NCI-H524 (cell line): Measurements from ENCODE around the gene GMDS.

Source experiments
- DNase-seq, 2 experiments: peaks; one replicate each; lab custom pipeline; 2025; lab: John Stamatoyannopoulos, UW

GMDS gene

DNA sequence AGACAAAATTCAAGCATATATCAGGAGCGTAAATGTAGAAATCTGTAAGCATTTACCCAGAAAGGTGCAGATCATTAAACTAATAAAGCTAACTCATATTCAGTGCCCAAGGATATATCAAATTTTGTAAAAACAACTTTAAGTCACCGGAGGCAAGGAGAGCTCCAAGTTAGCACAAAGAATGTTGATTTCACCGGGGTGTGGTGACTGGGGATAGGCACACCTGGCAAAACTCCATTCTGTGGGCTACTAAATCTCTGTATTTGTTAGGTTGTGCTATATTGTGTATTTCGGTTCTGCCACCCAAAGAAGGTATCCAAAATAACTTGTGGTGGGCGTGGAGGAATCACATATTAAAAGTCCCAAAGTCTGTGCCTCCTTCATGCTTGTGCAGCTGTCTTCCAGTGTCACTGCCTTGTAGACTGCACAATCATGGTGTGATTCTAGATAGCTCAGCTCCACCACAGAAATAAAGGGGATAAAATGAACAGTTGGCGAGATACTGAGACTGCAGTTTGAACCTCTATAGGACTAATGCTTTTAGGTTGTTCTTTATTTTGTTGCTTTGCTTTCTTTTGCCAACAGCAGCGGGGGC is 111.6 kb downstream of the GMDS start:
- no peak for DNase-seq

DNA sequence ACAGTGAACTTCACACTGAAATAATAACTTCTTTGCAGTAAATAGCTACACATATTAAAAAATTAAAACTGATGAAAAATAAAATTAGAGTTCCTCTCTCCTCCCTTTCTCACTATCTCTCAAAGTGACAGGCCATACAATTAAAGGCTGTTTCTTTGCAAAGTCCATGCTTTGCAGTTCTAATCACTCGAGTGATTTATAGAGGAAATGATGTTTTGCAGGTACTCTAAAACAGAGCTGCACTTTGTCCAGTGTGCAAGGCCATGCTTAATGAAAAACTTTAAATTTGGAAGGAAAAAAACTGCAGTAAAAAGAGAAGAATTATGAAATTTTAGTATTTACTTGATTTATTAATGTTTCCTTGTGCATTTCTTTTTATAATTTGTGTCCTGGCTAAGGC is 112.5 kb downstream of the GMDS start:
- DNase-seq: no peak

DNA sequence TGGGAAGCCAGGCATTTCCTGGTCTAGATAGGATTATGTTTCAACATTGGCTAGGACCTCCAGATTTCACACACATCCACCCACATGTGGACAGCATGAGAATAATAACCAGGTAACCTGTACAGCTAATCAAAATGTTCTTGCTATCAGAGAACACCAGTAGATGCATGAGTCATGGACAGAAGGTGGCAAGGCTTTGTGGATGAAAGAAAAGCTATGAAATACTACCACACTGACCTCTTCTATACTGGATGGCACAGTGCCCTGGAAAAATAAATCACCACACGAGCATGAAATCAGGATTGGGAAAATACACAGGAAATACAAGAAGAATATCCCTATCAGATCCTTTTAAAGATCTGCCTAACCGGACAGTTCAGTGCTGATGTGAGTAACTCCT is 113.0 kb downstream of the GMDS start:
- DNase-seq: no peak

DNA sequence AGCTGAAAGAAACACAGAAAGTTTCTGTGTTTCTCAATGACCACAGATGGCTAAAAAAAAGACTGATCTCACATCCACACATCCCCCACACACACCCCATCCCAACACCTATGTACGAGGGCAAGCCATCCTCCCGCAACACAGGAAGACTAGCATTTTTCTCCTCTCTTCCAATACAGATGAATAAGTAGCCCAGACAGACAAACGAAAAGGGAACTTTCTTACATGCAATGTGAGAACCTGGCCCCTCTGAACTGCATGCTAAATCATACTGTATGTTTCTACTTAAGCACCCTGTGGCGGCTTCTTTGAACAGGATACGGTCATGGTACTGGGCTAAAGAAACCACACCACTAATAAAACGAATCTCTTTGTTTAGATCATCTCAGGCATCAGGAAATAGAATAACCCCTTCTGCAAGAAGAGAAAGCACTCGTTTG is 116.2 kb downstream of the GMDS start:
- DNase-seq: no peak

DNA sequence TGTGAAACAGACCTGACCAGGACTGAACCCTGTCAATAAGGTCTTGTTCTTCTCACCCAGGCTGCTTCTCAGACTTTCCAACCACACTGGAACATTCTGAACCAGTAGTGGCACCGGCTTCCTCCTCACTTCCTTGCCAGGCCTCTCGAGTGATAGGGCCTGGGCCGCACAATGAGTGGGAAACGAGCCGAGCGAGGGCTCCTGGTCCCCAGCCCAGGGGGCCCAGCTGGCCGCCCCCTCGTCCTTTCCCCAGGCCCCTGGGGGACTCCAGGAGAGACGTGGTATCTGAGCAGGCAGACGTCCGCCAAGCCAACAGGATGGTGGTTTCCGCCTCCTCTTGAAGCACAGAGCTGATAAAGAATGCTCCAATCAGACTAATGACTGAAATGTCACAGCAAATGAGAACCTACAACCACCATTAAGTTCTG is 117.9 kb downstream of the GMDS start:
- no peak for DNase-seq

DNA sequence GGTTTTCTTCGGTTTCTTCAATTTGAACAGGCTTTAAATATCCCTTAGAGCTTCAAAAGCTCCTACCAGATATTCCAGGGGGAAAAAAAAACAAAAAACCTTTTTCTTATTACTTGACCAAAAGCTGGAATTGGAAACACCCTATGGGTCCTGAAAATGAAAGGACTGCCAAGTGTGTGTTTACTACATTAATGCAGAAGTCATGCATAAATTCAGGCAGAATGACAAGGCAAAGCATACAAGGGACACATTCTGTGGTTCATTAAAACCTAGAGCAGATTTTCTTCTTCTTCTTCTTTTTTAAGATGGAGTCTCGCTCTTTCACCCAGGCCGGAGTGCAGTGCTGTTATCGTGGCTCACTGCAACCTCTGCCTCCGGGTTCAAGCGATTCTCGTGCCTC is 119.1 kb downstream of the GMDS start:
- DNase-seq: no peak

DNA sequence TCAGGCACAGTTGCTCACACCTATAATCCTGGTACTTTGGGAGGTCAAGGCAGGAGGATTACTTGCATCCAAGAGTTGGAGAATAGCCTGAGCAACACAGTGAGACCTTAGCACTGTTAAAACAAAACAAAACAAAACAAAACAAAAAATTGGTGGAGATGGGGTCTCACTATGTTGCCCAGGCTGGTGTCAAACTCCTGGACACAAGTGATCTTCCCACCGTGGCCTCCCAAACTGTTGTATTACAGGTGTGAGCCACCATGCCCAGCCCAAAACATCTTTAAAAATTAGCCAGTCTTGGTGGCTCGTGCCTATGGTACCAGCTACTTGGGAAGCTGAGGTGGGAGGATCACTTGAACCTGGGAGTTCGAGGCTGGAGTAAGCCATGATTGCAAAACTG is 120.2 kb downstream of the GMDS start:
- DNase-seq: no peak

DNA sequence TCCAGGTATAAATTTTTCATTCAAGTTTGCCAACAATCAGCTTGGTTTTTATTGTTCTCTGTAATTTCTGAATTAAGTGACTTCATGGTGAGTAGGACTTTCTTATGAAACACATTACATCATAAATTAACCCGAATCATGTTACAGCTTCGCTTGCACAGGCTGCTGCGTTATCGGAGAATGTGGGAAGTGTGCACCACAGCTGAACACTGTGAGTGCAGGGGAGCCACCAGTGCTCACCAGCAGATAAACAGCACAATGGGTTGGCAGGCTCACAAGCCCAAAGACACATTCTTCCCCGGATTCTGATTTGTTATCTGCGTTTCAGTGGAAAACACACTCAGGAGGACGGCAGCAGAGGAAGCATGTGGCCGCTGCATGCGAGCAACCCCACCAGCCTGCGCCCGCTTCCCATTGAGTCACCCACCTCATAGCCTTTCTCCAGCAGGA is 121.1 kb downstream of the GMDS start:
- DNase-seq: no peak

DNA sequence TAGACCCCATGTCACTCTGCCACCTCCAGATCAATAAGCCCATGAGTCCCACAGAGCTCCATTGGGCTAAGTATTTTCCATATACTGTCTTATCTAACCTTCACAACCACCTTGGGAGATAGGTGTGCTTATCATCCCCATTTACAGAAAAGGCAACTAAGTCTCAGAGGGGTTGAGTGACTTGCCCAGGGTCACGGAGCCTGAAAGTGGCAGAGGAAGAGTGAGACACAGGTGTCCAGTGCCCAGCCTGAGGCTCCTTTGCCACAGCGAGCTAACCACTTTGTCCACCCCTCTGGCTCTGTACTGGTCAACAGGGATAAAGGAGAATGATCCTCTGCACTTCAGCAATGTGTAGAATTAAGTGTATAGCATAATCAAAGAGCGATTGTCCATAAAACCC is 124.5 kb downstream of the GMDS start:
- no peak for DNase-seq

DNA sequence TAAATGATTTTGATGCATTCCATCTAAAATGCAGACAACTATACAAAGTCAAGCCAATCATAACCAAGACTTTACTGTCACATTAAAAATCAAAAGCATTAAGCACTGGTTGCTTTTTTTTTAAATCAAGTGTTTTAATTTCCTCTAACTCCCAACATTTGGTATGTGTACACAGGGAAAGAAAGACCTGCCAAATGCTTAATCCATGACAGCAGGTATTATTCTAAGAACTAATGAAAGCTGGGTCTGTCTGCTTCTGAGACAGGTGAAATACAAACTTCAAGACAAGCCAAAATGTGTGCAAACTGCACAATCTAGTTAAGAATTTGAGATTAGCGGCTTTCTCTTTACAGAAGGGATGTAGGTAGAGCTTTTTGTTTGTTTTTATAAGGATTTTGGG is 126.1 kb downstream of the GMDS start:
- no peak for DNase-seq

DNA sequence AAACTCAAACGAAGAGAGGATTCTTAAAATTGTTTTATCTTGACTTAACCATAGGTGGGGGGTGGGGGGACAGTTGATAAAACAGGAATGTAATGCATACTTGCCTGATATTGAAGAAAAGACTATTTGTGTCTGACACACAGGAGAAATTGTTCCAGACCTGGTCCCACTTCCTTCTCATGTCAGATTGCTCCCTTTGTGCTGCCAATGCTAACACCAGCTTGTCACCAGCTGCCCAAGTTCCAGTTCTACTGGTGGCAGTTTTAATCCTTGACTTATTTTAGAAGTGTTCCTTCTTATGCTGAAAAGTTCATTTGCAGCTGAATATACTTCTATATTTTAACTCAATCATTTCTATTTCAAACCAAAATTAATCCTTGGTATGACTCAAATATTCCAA is 127.3 kb downstream of the GMDS start:
- no peak for DNase-seq

DNA sequence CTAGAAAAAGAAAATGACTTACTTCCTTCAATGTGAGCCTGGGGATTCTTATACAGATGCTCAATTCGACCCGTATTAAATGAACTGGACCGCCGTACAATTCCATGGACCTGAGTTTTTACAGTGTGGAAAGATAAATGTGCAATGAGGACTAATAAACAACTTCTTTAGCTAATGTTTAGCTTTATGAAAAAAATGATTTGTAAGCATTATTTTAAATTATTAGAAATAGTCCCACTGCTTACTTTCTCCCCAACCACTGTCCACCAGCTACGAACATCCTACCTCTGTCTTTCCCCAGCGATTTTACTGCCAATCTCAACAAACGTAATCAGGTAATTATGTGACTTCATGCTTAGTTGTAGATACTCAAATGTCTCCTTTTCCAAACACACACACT is 128.0 kb downstream of the GMDS start:
- no peak for DNase-seq

DNA sequence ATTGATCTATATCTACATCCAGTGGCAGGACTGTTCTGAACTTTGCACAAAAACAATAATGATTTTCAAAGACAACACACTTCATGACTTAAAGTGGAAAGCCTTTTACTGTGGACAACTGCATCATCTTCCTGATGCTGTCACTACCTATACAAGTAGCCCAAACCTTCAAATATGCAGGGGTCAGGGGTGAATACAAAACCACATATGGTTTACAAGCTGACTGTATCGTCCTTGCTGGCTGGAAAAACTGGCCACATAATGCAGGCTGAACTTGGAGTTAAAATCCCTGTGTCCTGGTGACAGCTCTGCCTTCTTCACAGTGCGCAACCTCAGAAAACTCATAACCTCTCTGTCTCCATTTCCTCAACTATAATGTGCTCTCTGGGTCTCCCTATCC is 128.9 kb downstream of the GMDS start:
- DNase-seq: no peak

DNA sequence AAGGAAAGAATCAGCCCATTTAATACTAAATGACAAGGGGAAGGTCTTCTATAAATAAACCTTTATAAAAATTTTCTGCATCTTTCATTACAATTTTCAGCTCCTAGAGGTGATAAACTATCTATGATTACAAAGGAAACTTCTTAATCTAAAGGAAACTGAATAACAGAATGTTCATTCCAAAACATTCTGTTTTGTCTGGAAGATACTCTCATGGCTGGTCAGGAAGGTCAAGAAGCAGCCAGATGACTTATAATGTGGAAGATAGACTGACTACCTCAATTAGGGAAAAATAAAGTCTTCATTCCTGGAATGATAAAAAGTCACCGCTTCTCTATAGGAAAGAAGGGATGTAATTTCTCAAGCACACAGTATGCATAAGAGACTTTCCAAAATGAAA is 131.3 kb downstream of the GMDS start:
- no peak for DNase-seq

DNA sequence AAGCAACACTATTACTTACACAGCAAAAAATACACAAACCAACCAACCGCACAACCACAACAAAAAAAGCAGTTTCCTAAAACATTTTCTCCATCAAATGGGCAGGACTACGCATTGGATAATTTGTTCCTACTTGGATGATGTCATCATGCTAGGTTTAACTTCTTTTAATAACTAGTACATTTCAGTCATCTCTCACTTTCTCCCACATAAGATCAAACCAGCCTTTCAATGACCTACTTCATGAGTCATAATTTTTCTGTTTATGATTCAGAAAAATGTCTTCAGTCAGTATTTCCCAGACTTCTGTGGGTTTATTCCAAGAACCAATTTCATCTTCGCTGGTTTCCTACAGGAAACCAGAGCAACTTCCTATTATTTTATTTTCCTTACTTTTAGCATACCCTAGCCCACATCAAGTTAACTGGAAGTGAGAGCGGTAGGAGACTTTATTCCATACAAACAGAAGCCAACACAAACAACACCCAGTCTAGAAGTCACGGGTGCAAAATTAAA is 134.2 kb downstream of the GMDS start:
- DNase-seq: no peak

DNA sequence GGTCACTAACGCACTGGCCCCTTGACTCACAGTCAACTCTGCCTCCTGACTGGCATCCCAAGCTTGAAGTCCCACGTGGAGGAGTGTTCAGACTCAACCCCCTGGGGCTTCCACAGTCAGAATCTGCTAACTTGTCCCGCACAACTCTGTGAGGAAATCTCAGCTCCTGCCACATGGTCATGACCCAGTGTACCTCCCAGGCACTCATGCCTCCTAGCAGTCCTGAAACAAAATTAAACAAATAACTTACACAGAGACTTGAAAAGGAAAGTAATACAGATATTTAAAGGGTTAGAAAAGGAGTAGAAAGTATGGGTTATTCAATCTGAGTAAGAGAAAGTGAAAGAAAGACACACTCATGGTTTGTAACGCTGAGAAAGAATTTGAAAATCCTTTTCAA is 134.9 kb downstream of the GMDS start:
- DNase-seq: no peak

DNA sequence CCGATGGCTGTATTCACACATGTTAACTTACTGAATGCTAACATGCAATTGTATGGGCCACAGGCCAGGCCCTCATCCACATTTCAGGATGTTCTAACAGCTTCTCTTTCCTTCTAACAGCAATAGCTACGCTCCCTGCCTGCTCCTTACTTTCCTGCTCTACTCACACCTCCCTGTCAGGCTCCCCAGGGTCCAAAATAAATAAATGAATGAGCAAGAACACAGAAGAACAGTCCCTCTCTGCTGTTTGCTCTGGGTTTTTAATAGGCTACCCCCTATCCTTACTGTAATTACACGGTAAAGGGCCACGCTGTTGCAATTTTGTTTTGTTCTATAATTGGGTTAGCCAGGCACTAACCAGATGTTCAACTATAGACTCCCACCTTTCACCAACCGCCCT is 135.6 kb downstream of the GMDS start:
- peak in 1 of 2 experiments; percentile 6 for DNase-seq

DNA sequence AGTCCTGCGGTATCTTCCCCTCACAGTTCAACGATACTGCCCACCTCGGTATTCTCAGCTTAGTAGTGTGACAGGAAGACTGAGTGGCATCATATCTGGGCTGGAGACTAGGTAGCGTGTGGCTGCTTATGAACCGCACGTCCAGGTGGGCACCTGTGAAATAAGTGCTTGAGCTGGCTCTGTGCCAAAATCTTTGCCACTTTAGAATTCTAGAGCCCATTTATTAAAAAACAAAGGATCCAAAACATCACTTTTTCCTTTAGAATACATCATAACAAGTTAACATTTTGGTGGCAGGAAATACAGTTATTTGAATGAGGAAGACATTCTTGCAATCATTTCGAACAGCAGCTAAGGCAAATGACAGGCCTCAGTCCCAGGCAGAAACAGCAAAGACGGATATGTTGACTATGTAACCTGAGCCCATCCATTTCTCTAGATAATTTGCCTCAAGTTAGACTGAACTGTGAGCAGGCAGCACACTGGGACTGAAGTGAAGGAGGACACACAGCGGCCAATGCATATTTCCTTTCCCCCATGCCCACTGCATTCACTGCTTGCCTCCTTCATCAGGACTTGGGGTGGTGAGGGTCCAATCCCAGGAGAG is 136.6 kb downstream of the GMDS start:
- peak; percentile 3 to 59 for DNase-seq

DNA sequence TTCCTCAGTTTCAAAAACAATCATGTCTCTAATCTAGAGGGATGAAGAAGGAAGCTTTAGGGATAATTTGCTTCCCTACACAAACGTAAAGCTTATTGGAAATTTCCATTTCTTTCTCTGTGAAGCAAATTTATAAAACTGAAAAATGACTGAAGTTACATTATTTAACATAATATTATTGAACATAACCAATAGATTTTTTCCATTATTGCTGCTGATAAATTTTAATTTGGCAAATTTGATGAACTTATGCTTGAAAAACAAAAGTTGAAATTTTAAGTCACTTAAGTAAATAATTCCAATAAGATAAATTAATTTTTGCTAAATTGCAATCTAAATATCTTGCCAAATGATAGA is 140.9 kb downstream of the GMDS start:
- no peak for DNase-seq

DNA sequence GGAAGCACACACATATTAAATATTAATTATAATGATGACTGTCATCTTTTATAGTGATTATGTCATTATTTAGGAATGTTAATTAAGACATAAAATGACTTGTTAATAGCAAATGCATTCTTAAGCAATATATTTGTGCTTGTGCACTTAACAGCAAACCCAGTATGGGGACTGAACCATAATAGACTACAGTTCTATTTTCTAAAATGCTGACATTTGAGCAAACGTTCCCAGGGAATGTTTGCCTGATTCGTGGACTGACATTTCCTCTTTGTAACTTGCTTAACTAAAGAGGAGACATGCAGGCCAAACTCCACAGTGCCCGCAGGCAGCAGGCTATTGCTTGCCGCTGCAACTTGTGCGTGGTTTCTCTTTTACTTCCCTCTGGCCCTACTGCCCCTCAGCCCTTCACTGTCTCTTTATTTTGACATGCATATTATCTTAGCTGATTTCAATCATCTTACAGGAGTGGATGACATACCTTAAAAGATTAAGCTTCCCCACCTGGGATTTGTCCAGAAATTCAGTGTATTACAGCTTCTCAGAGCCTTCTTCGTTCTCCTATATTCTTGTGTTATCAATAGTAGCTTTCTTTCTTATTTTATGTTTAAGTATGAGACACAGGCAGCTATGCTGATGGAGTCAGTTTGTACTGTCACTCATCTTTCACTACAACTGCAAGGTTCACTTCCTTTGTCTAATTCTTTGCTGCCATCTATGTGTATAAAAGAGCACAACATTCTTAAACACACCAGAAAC is 141.5 kb downstream of the GMDS start:
- DNase-seq: peak; percentile 2 to 56

DNA sequence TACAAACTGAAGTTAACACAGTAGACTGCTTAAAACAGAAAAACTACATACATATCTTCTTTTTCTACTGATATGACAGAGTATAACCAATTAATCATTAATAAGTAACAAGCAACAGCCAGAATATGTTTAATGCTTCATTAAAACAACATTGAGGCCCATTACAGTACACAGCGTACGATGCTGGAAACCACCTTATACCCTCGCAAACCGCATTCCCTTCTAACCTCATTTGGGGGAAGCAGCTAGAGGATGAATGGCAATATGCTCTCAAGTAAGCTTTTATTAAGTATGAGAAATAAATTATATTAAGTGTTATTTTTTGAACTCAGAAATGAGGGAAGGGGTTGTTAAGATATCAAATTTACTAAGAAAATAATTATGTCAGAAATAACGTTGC is 142.4 kb downstream of the GMDS start:
- no peak for DNase-seq

DNA sequence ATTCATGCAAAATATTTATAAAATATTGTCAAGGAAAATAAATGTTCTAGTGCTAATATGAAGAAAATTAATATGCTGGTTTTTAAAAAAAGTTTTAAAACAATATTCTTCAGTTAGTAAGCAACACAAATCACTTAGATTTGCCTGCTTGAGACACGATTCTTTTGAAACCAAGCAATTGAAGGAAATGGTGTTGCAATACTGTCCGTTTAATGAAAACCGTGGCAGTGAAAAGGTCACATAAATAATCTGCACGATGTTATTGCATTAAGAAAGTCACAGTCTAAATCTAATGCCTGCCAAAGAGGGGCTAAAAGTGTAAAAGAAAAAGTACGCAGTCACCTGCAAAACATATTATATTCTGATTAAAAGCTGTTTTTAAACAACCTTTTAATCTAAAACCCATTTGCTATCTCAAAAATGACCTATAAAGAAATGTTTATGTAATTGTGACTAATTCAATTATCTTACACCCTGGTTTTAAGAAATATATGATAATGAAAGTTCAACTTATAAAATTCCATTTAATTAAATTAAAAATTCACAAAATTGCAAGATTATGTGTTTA is 143.0 kb downstream of the GMDS start:
- no peak for DNase-seq

DNA sequence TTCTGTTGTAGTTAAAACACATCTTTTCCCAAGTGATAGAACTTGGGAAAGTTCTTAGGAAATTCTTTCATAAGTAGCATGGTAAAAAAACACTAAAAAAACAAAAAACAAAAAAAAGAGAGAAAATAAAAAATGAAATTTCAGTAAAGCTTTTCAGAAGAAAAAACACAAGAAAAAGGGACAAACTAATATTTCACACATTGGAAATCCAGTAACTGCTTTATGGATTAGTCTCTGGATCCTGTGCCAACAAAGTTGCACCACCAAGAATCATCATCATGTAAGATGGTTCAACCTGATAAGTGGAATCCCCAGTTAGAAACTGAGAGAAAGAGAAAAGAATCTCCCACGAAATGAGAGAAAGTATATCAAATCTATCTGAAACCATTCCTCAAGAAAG is 144.2 kb downstream of the GMDS start:
- no peak for DNase-seq
